Astrocyte (in vitro differentiated cells and primary cell): ENCODE results near the gene LZTR1. TPM values are rescaled to one million over a fixed set of nuclear protein-coding genes. Genes with fewer than 3 reads are reported as not detected.
A peak's percentile ranks its signal among the peaks of the same experiment; 100 is the strongest.

Source experiments
- DNase-seq: peaks from one replicate; pipeline ENCODE4 v3.0.0-alpha.2; 2010; ENCODE audit warnings: low read depth
- FAIRE-seq: peaks from 2 replicates; lab custom pipeline; 2011; peaks lifted over from hg19 to GRCh38; lab: Jason Lieb, UNC
- H2AFZ ChIP-seq: 2 replicates; pipeline ENCODE4 v1.6.0; 2012; ENCODE audit warnings: low read depth, low read length, inconsistent platforms
- H3K27ac ChIP-seq: 2 replicates; pipeline ENCODE4 v1.5.1; 2011; ENCODE audit warnings: low read depth, low read length, inconsistent platforms
- H3K27me3 ChIP-seq: 2 replicates; pipeline ENCODE4 v1.6.0; 2011; ENCODE audit warnings: low read length, inconsistent platforms; ENCODE audit not compliant: insufficient read depth
- H3K36me3 ChIP-seq: 2 replicates; pipeline ENCODE4 v1.5.1; 2011; ENCODE audit warnings: low read length, inconsistent platforms; ENCODE audit not compliant: insufficient read depth
- H3K4me1 ChIP-seq: 2 replicates; pipeline ENCODE4 v1.5.1; 2011; ENCODE audit warnings: low read length, inconsistent platforms; ENCODE audit not compliant: insufficient read depth
- H3K4me2 ChIP-seq: 2 replicates; pipeline ENCODE4 v1.6.0; 2012; ENCODE audit warnings: low read length, inconsistent platforms
- H3K4me3 ChIP-seq: 2 replicates; pipeline ENCODE4 v1.5.1; 2011; ENCODE audit warnings: low read depth, mild to moderate bottlenecking, low read length, inconsistent platforms; ENCODE audit not compliant: insufficient read depth
- H3K79me2 ChIP-seq: 2 replicates; pipeline ENCODE4 v1.6.0; 2012; ENCODE audit warnings: mild to moderate bottlenecking, low read length, inconsistent platforms; ENCODE audit not compliant: insufficient read depth
- H3K9ac ChIP-seq: 2 replicates; pipeline ENCODE4 v1.6.0; 2012; ENCODE audit warnings: mild to moderate bottlenecking, low read length, inconsistent platforms
- H3K9me3 ChIP-seq: 2 replicates; pipeline ENCODE4 v1.5.1; 2012; ENCODE audit warnings: low read depth, mild to moderate bottlenecking, low read length, inconsistent platforms; ENCODE audit not compliant: insufficient read depth
- H4K20me1 ChIP-seq: 2 replicates; pipeline ENCODE4 v1.6.0; 2012; ENCODE audit warnings: low read length, inconsistent platforms; ENCODE audit not compliant: insufficient read depth
- H3K27ac Mint-ChIP-seq: one replicate; pipeline ENCODE4 v1.8.0; 2021; ENCODE audit warnings: mild to moderate bottlenecking, mixed read lengths; ENCODE audit not compliant: unreplicated experiment
- H3K27me3 Mint-ChIP-seq: one replicate; pipeline ENCODE4 v1.8.0; 2021; ENCODE audit warnings: low read depth, mixed read lengths; ENCODE audit not compliant: unreplicated experiment
- H3K36me3 Mint-ChIP-seq: one replicate; pipeline ENCODE4 v1.8.0; 2021; ENCODE audit warnings: low read depth, mixed read lengths; ENCODE audit not compliant: unreplicated experiment
- H3K4me1 Mint-ChIP-seq: one replicate; pipeline ENCODE4 v1.8.0; 2021; ENCODE audit warnings: low read depth, mixed read lengths; ENCODE audit not compliant: unreplicated experiment
- H3K4me3 Mint-ChIP-seq: one replicate; pipeline ENCODE4 v1.8.0; 2021; ENCODE audit warnings: mild to moderate bottlenecking, moderate library complexity, mixed read lengths; ENCODE audit not compliant: unreplicated experiment
- H3K9me3 Mint-ChIP-seq: one replicate; pipeline ENCODE4 v1.8.0; 2021; ENCODE audit warnings: mild to moderate bottlenecking, mixed read lengths; ENCODE audit not compliant: unreplicated experiment
- EZH2 ChIP-seq: IDR thresholded peaks from 2 replicates; pipeline ENCODE4 v1.6.1; 2012; ENCODE audit warnings: mild to moderate bottlenecking, low read length, inconsistent platforms; ENCODE audit not compliant: insufficient read depth
- total RNA-seq: library from RNA; stranded (reverse); gene quantifications from 2 replicates; pipeline ENCODE4 v1.2.1, GENCODE V29; 2021
- TF ChIP-seq, protein P1 (sequence below): IDR thresholded peaks from 2 replicates; pipeline ENCODE4 v1.5.1; 2011; ENCODE audit warnings: low read depth, mild to moderate bottlenecking, inconsistent platforms, low read length, moderate library complexity; ENCODE audit not compliant: insufficient read depth

The LZTR1 gene
- total RNA-seq, 1 donor from 2014 or later = 62.0 TPM

DNA sequence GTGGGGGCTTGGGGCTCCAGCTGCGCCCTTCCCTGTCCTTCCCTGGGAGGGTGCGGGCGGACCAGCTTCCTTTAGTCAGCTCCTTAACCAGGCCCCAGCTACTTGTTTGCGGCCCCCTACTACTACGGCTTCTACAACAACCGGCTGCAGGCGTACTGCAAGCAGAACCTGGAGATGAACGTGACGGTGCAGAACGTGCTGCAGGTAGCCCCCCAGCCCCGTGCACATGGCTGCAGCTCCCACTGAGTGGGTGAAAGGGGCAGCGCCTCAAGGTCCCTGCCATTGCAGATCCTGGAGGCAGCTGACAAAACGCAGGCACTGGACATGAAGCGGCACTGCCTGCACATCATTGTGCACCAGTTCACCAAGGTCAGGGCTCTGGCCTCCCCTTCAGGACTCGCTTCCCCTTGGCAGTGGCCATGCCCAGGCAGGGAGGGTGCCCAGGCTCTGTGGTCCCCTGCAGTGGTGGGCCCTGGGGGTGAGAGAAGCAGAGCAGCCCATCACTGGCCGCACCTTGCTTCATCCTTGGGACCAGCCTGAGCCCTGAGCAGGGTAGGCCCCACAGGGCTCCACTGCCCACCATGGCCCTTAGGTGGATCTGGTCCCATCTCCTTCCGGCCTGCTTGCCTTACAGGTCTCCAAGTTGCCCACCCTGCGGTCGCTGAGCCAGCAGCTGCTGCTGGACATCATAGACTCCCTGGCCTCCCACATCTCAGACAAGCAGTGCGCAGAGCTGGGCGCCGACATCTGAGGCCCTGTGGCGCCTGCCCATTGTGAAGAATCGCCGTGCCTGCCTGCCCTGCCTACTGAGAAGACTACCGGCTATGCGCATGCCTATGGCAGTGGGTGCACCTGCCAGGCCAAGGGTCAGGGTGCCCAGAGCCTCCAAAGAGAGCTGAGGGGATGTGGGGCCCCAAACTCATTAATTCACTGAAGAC, 14.8 kb downstream of the LZTR1 start:
- H3K27ac Mint-ChIP-seq = peak overlapping the region; percentile 18
- H3K4me3 Mint-ChIP-seq = no peak overlapping the region
- Histone ChIP-seq H3K27me3 (no peaks in the 10 kb centered on the region), H3K27ac (no peak overlapping the region), H3K4me1 (peaks cover 16% of the 10 kb centered on the region), H3K79me2 (peaks cover 24% of the 10 kb centered on the region), H3K4me3 (no peak overlapping the region), H2AFZ (no peak overlapping the region), H3K4me2 (no peak overlapping the region), H4K20me1 (peaks cover 35% of the 10 kb centered on the region), H3K9me3 (no peaks in the 10 kb centered on the region), H3K9ac (no peak overlapping the region), H3K36me3 (no peaks in the 10 kb centered on the region)
- DNase-seq (no peak), FAIRE-seq (no peak)
- no peaks in the 10 kb centered on the region for H3K27me3 Mint-ChIP-seq
- no peak for TF ChIP-seq EZH2
- TF ChIP-seq, protein P1, sequence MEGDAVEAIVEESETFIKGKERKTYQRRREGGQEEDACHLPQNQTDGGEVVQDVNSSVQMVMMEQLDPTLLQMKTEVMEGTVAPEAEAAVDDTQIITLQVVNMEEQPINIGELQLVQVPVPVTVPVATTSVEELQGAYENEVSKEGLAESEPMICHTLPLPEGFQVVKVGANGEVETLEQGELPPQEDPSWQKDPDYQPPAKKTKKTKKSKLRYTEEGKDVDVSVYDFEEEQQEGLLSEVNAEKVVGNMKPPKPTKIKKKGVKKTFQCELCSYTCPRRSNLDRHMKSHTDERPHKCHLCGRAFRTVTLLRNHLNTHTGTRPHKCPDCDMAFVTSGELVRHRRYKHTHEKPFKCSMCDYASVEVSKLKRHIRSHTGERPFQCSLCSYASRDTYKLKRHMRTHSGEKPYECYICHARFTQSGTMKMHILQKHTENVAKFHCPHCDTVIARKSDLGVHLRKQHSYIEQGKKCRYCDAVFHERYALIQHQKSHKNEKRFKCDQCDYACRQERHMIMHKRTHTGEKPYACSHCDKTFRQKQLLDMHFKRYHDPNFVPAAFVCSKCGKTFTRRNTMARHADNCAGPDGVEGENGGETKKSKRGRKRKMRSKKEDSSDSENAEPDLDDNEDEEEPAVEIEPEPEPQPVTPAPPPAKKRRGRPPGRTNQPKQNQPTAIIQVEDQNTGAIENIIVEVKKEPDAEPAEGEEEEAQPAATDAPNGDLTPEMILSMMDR = no peak
- no peaks in the 10 kb centered on the region for H3K9me3 Mint-ChIP-seq
- H3K36me3 Mint-ChIP-seq = peaks cover 3% of the 10 kb centered on the region
- H3K4me1 Mint-ChIP-seq = no peaks in the 10 kb centered on the region

DNA sequence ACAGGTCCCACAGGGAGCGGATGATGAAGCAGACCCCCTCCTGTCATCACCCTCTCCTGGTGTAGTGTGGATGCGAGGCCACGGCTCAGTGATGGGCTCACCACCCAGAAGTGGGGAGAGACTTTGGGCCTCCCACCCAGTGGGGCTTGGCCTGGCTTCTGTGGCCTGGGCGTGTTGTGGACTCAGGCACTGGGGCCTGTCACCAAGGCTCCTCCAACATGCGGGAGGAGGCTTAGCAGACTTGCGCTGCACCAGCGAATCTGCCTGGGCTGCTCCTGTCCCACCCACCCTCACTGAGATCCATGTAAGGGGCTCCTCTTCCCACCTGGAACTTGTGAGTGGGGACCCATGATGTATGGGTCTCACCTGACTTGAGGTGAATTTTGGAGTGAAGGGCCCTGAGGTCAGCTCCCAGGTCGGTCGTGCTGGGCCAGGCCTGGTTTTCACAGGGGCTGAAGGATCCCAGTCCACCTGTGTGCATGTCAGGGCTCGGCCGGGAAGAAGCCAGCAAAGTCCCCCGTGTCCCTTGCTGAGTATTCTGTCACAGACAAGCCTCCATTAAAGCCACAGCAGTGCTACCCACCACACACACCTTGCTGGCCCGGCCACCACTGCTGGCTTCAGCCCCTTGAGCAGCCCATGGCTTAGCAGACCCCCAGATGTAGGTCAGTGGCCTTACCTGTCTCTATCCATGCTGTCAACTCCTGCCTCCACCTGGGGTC, 15.6 kb downstream of the LZTR1 start:
- peaks cover 27% of the 10 kb centered on the region for H3K79me2 ChIP-seq
- peaks cover 3% of the 10 kb centered on the region for H3K36me3 Mint-ChIP-seq
- no peak overlapping the region for H3K27ac Mint-ChIP-seq
- FAIRE-seq (no peak), DNase-seq (no peak)
- H3K27ac ChIP-seq = no peak overlapping the region
- H3K4me1 Mint-ChIP-seq = no peaks in the 10 kb centered on the region
- no peaks in the 10 kb centered on the region for H3K36me3 ChIP-seq
- H3K4me2 ChIP-seq = no peak overlapping the region
- H3K4me3 Mint-ChIP-seq = no peak overlapping the region
- no peak overlapping the region for H3K4me3 ChIP-seq
- peaks cover 17% of the 10 kb centered on the region for H3K4me1 ChIP-seq
- H3K27me3 Mint-ChIP-seq = no peaks in the 10 kb centered on the region
- no peaks in the 10 kb centered on the region for H3K9me3 ChIP-seq
- peaks cover 27% of the 10 kb centered on the region for H4K20me1 ChIP-seq
- H3K27me3 ChIP-seq = no peaks in the 10 kb centered on the region
- H3K9ac ChIP-seq = no peak overlapping the region
- no peak overlapping the region for H2AFZ ChIP-seq
- TF ChIP-seq, protein P1 = no peak
- TF ChIP-seq EZH2 = no peak
- H3K9me3 Mint-ChIP-seq = no peaks in the 10 kb centered on the region
